GM19193 (cell line): ENCODE data around the gene APRT.

Experiments used
- POLR2A ChIP-seq: IDR thresholded peaks from 4 replicates; pipeline ENCODE4 v1.6.1; 2011; ENCODE audit not compliant: insufficient read depth, insufficient read length; ENCODE audit errors: extremely low read depth

The APRT gene

GRCh38 chr16:88770461-88771293 lies 41.1 kb downstream of the APRT start:
- peak; percentile 39 for TF ChIP-seq POLR2A

- TF ChIP-seq POLR2A: no peak
Observed at GRCh38 chr16:88769617-88770460, 41.9 kb downstream of the APRT start.

GRCh38 chr16:88768071-88768783 lies 43.5 kb downstream of the APRT start:
- no peak for TF ChIP-seq POLR2A

- no peak for TF ChIP-seq POLR2A
Observed at GRCh38 chr16:88767546-88768070, 44.1 kb downstream of the APRT start.

GRCh38 chr16:88766975-88767374 lies 44.8 kb downstream of the APRT start:
- no peak for TF ChIP-seq POLR2A

- no peak for TF ChIP-seq POLR2A
Observed at GRCh38 chr16:88764913-88765349, 46.8 kb downstream of the APRT start.

GRCh38 chr16:88764080-88764479 lies 47.6 kb downstream of the APRT start:
- no peak for TF ChIP-seq POLR2A

- TF ChIP-seq POLR2A: no peak
Observed at GRCh38 chr16:88763502-88764053, 48.1 kb downstream of the APRT start.

- TF ChIP-seq POLR2A: no peak
Observed at GRCh38 chr16:88762941-88763340, 48.8 kb downstream of the APRT start.

GRCh38 chr16:88762258-88762870 lies 49.4 kb downstream of the APRT start:
- no peak for TF ChIP-seq POLR2A

- TF ChIP-seq POLR2A: no peak
Observed at GRCh38 chr16:88761830-88762229, 49.9 kb downstream of the APRT start.

- no peak for TF ChIP-seq POLR2A
Observed at GRCh38 chr16:88761143-88761534, 50.6 kb downstream of the APRT start.

- no peak for TF ChIP-seq POLR2A
Observed at GRCh38 chr16:88760424-88761142, 51.1 kb downstream of the APRT start.

- TF ChIP-seq POLR2A: no peak
Observed at GRCh38 chr16:88759976-88760350, 51.8 kb downstream of the APRT start.
